Measurements from ENCODE around the gene HOXA3. TPM values are rescaled to one million over a fixed set of nuclear protein-coding genes. Genes with fewer than 3 reads are reported as not detected.

HOXA3 gene
- total RNA-seq, 1 experiment from 2014 or later: not detected

DNA sequence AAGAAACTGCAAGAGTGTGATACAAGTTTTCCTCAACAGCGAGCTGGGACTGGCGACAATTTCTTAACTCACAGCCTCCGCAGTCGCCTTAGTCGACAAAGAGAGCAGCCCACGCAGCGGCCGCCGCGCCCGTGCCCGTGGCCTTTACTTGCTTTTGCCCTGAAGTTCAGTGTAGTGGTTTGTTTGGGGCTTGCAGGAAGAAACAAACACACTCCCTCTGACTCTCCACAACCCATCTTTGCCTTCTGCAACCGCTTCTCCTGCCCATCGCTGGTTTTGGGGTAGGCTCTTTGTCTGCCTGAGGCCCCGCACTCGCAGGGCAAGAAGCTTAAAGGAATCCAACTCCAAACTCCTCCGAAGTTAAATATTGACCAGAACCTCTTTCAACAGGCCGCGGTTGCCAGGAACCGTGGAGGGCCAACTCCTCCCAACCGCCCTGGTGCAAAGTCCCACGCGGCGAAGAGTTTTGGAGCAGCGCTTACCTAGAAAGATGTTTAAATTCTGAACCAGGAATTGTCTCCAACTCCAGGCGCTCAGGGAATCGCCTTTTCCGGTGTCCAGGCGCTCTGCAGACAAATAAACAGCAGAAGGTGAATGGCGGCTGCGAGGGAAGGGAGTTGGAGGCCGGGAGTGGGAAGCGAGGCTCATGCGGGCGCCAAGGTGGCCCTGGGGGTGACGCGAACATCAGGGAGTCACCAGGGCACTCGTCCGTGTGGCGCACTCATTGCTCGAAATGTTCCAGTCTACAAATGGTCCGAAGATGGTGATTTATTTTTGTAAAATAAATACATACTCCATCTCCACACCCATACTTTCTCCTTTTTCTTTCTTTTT, 30.1 kb downstream of the HOXA3 start:
- H2BK15ac ChIP-seq (ENCODE audit: low read depth, low read length): no peak overlapping the region
- no peak overlapping the region for H4K5ac ChIP-seq (ENCODE audit: insufficient read length, low read depth, low read length)
- H3K36me3 Mint-ChIP-seq (ENCODE audit: insufficient read depth in 1 of 3, low read depth in 3 of 3): peaks cover 0 to 5% (median 0%) of the 10 kb centered on the region in 3 experiments; a peak in 1 of 7 replicates
- no CpG with 5 or more reads among the region's 42 CpGs for WGBS (ENCODE audit: extremely low coverage, insufficient read length, low lambda C conversion rate)
- no peak overlapping the region for H4K8ac ChIP-seq (replicated peaks; ENCODE audit: insufficient read length, low read depth, low read length)
- H2AK5ac ChIP-seq (ENCODE audit: insufficient read length, low read length): no peak overlapping the region
- DNase-seq: no peak
- peaks cover 2% of the 10 kb centered on the region for H4K20me1 ChIP-seq (ENCODE audit: control insufficient read depth, insufficient read depth, insufficient read length)
- no peak overlapping the region for H3K56ac ChIP-seq (ENCODE audit: insufficient read length, low read depth, low read length)
- peaks cover 100% of the 10 kb centered on the region for H3K27me3 Mint-ChIP-seq (ENCODE audit: low read depth)
- H3K4me1 Mint-ChIP-seq: peaks cover 0 to 15% of the 10 kb centered on the region in 2 experiments; a peak in 1 of 4 replicates
- no peak overlapping the region for H3K14ac ChIP-seq (ENCODE audit: insufficient read depth, low read length)
- no peak overlapping the region for H3K4me2 ChIP-seq (ENCODE audit: insufficient read depth, insufficient read length, low read length)
- H2BK5ac ChIP-seq (ENCODE audit: insufficient read length, low read length): no peak overlapping the region
- no peaks in the 10 kb centered on the region for H3K4me1 ChIP-seq (ENCODE audit: insufficient read depth, low read length)
- no peak overlapping the region for H3K23ac ChIP-seq (ENCODE audit: insufficient read length, low read depth, low read length)
- TF ChIP-seq, protein P1, sequence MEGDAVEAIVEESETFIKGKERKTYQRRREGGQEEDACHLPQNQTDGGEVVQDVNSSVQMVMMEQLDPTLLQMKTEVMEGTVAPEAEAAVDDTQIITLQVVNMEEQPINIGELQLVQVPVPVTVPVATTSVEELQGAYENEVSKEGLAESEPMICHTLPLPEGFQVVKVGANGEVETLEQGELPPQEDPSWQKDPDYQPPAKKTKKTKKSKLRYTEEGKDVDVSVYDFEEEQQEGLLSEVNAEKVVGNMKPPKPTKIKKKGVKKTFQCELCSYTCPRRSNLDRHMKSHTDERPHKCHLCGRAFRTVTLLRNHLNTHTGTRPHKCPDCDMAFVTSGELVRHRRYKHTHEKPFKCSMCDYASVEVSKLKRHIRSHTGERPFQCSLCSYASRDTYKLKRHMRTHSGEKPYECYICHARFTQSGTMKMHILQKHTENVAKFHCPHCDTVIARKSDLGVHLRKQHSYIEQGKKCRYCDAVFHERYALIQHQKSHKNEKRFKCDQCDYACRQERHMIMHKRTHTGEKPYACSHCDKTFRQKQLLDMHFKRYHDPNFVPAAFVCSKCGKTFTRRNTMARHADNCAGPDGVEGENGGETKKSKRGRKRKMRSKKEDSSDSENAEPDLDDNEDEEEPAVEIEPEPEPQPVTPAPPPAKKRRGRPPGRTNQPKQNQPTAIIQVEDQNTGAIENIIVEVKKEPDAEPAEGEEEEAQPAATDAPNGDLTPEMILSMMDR (conservative IDR thresholded peaks at IDR 0.05): no peak
- no peak overlapping the region for H3K9ac ChIP-seq (ENCODE audit: extremely low read depth, insufficient read length, low read length)
- H2BK120ac ChIP-seq (ENCODE audit: low read depth, low read length, poor library complexity, severe bottlenecking): no peak overlapping the region
- peaks cover 100% of the 10 kb centered on the region for H3K27me3 ChIP-seq (ENCODE audit: insufficient read depth, low read length)
- H2BK20ac ChIP-seq (ENCODE audit: low read depth, low read length, poor library complexity, severe bottlenecking): no peak overlapping the region
- H3K27ac Mint-ChIP-seq: no peak overlapping the region
- no peaks in the 10 kb centered on the region for H3K79me2 ChIP-seq (ENCODE audit: insufficient read depth, low read length)
- no peak overlapping the region for H3K27ac ChIP-seq (ENCODE audit: insufficient read length, low read depth, low read length)
- no peak overlapping the region for H2BK12ac ChIP-seq (ENCODE audit: insufficient read length, low read depth, low read length)
- no peak overlapping the region; a peak in 1 of 5 replicates for H3K4me3 Mint-ChIP-seq
- no peak overlapping the region for H4K91ac ChIP-seq (ENCODE audit: insufficient read length, low read depth, low read length)
- no peak overlapping the region for H2AFZ ChIP-seq (ENCODE audit: low read length)
- no peak overlapping the region for H3T11ph ChIP-seq (ENCODE audit: low read length)
- H3K9me3 Mint-ChIP-seq: peaks cover 9 to 13% of the 10 kb centered on the region in 2 experiments; a peak in 4 of 5 replicates
- no peak overlapping the region for H3K4ac ChIP-seq (ENCODE audit: low read depth, low read length)
- no peaks in the 10 kb centered on the region for H3K23me2 ChIP-seq (ENCODE audit: insufficient read length, low read depth, low read length, poor library complexity, severe bottlenecking)
- no peaks in the 10 kb centered on the region for H3K79me1 ChIP-seq (ENCODE audit: insufficient read depth, low read depth, low read length, poor library complexity, severe bottlenecking)
- no peaks in the 10 kb centered on the region for H3K9me3 ChIP-seq (ENCODE audit: control insufficient read depth, low read depth, low read length)
- H3K18ac ChIP-seq (ENCODE audit: insufficient read length, low read depth, low read length): no peak overlapping the region

Data from H9 (cell line).